ENCODE measurements around the gene PRR23E. TPM values are rescaled to one million over a fixed set of nuclear protein-coding genes. Genes with fewer than 3 reads are reported as not detected.

PRR23E gene
- total RNA-seq, 6 experiments from 2014 or later, result not detected

- no peaks in the 10 kb centered on the region for H3K4me1 Mint-ChIP-seq (ENCODE audit: low read depth)
- H3K9me3 Mint-ChIP-seq, result no peaks in the 10 kb centered on the region
- no peak for DNase-seq
- no peaks in the 10 kb centered on the region for H3K36me3 Mint-ChIP-seq (ENCODE audit: low read depth)
- no peak overlapping the region for H3K27ac Mint-ChIP-seq
- H3K4me3 Mint-ChIP-seq, result no peak overlapping the region
- H3K27me3 Mint-ChIP-seq (ENCODE audit: insufficient read depth), result peaks cover 43% of the 10 kb centered on the region
- no peak for TF ChIP-seq CTCF (IDR thresholded peaks at IDR 0.05)
Measured at GRCh38 chr3:127208483-127209100, 15.7 kb downstream of the PRR23E start.

GRCh38 chr3:127209155-127209839 lies 16.4 kb downstream of the PRR23E start:
- no peak overlapping the region for H3K27ac Mint-ChIP-seq
- TF ChIP-seq CTCF (IDR thresholded peaks at IDR 0.05), result no peak
- H3K4me3 Mint-ChIP-seq, result no peak overlapping the region
- H3K36me3 Mint-ChIP-seq (ENCODE audit: low read depth), result no peaks in the 10 kb centered on the region
- H3K4me1 Mint-ChIP-seq (ENCODE audit: low read depth), result peaks cover 1% of the 10 kb centered on the region; the same call in 1 of the 2 replicates
- H3K27me3 Mint-ChIP-seq (ENCODE audit: insufficient read depth), result peaks cover 42% of the 10 kb centered on the region
- no peak for DNase-seq
- no peaks in the 10 kb centered on the region for H3K9me3 Mint-ChIP-seq

GRCh38 chr3:127209840-127210653 lies 17.1 kb downstream of the PRR23E start:
- Mint-ChIP-seq H3K36me3 (ENCODE audit: low read depth) (no peaks in the 10 kb centered on the region), H3K9me3 (no peaks in the 10 kb centered on the region)

GRCh38 chr3:127210654-127210943 lies 17.7 kb downstream of the PRR23E start:
- H3K36me3 Mint-ChIP-seq (ENCODE audit: low read depth), result no peaks in the 10 kb centered on the region
- H3K4me1 Mint-ChIP-seq (ENCODE audit: low read depth), result peaks cover 14% of the 10 kb centered on the region; the same call in 1 of the 2 replicates
- no peak for TF ChIP-seq CTCF (IDR thresholded peaks at IDR 0.05)
- H3K4me3 Mint-ChIP-seq, result no peak overlapping the region
- H3K9me3 Mint-ChIP-seq, result no peaks in the 10 kb centered on the region
- no peak for DNase-seq
- no peak overlapping the region for H3K27ac Mint-ChIP-seq
- H3K27me3 Mint-ChIP-seq (ENCODE audit: insufficient read depth), result peaks cover 39% of the 10 kb centered on the region

More at GRCh38 chr3:127209840-127210653, 17.1 kb downstream of the PRR23E start:
- TF ChIP-seq CTCF (IDR thresholded peaks at IDR 0.05), result no peak
- Mint-ChIP-seq H3K27ac (no peak overlapping the region), H3K27me3 (ENCODE audit: insufficient read depth) (peaks cover 40% of the 10 kb centered on the region), H3K4me1 (ENCODE audit: low read depth) (peaks cover 9% of the 10 kb centered on the region; the same call in 1 of the 2 replicates), H3K4me3 (no peak overlapping the region)
- no peak for DNase-seq

- Mint-ChIP-seq H3K36me3 (ENCODE audit: low read depth) (no peaks in the 10 kb centered on the region), H3K4me1 (ENCODE audit: low read depth) (peaks cover 16% of the 10 kb centered on the region; the same call in 1 of the 2 replicates)
- no peak for TF ChIP-seq CTCF (IDR thresholded peaks at IDR 0.05)
Measured at GRCh38 chr3:127211118-127212060, 18.5 kb downstream of the PRR23E start.

More at GRCh38 chr3:127211118-127212060, 18.5 kb downstream of the PRR23E start:
- DNase-seq, result no peak
- peaks cover 34% of the 10 kb centered on the region for H3K27me3 Mint-ChIP-seq (ENCODE audit: insufficient read depth)
- no peak overlapping the region for H3K4me3 Mint-ChIP-seq
- no peaks in the 10 kb centered on the region for H3K9me3 Mint-ChIP-seq
- no peak overlapping the region for H3K27ac Mint-ChIP-seq

Data from HFFc6 (cell line).